B cell (primary cell): ENCODE data around the gene IQSEC3. TPM values are rescaled to one million over a fixed set of nuclear protein-coding genes. Genes with fewer than 3 reads are reported as not detected.

Source experiments
- ATAC-seq: fragments of 200-7000 bp; cut with Tn5 transposase; one replicate; pipeline ENCODE4 v1.10.0; 2021; ENCODE audit warnings: low read depth, mild to moderate bottlenecking, moderate number of reproducible peaks, moderate library complexity
- CTCF ChIA-PET: fragments of 350-600 bp; sonication (Branson Sonifier 250); formaldehyde crosslinking; loops from one replicate; lab custom pipeline; 2021; ENCODE audit warnings: antibody characterized with exemption, inconsistent platforms; lab: Charles Lee
- POLR2A ChIA-PET: fragments of 350-600 bp; sonication (Branson Sonifier 250); formaldehyde crosslinking; loops from one replicate; lab custom pipeline; 2021; ENCODE audit warnings: antibody characterized with exemption; lab: Charles Lee
- DNase-seq: peaks from one replicate; pipeline ENCODE4 v3.0.0; 2013
- H2AFZ ChIP-seq: 2 replicates; pipeline ENCODE4 v1.6.1; 2012; ENCODE audit warnings: mild to moderate bottlenecking, low read depth, low read length; ENCODE audit not compliant: insufficient read depth, poor library complexity, severe bottlenecking
- H3K27ac ChIP-seq, 2 donors: 1 replicate in 1 of 2; 2 replicates in 1 of 2; pipeline ENCODE4 v1.5.1; 2012 to 2013; ENCODE audit warnings: low read length in 2 of 2, mild to moderate bottlenecking in 2 of 2, moderate library complexity in 1 of 2
- H3K27me3 ChIP-seq, 4 experiments: fragments of 200-600 bp in 1 of 4; sonication (generic) in 1 of 4; replicated peaks in 1 of 4; 1 replicate in 2 of 4; 2 replicates in 2 of 4; pipeline versions ENCODE4 v1.6.1 to v1.7.0; 2013 to 2016; ENCODE audit warnings: low read length in 3 of 4, mild to moderate bottlenecking in 2 of 4, mixed read lengths in 1 of 4, moderate library complexity in 1 of 4; ENCODE audit not compliant: insufficient read depth in 4 of 4, control insufficient read depth in 3 of 4; ENCODE audit errors: control extremely low read depth in 1 of 4
- H3K36me3 ChIP-seq, 2 experiments: replicated peaks in 1 of 2; 1 replicate in 1 of 2; 2 replicates in 1 of 2; pipeline versions ENCODE4 v1.6.1 to v1.7.1; 2013; ENCODE audit warnings: low read length in 1 of 2; ENCODE audit not compliant: insufficient read depth in 2 of 2, control insufficient read depth in 1 of 2; ENCODE audit errors: control extremely low read depth in 1 of 2, extremely low read depth in 1 of 2
- H3K4me1 ChIP-seq, 2 donors: fragments of 200-600 bp in 1 of 2; sonication (generic) in 1 of 2; 1 replicate in 1 of 2; 2 replicates in 1 of 2; pipeline versions ENCODE4 v1.5.1 to v1.6.1; 2013 to 2017; ENCODE audit warnings: low read length in 2 of 2; ENCODE audit not compliant: control insufficient read depth in 2 of 2, insufficient read depth in 2 of 2
- H3K4me2 ChIP-seq: replicated peaks from 2 replicates; pipeline ENCODE3; 2012; ENCODE audit warnings: mild to moderate bottlenecking, low read depth, low read length; ENCODE audit not compliant: poor library complexity, severe bottlenecking
- H3K4me3 ChIP-seq, 5 experiments: fragments of 200-600 bp in 1 of 5; sonication (generic) in 1 of 5; 1 replicate in 3 of 5; 2 replicates in 2 of 5; pipeline versions ENCODE4 v1.5.1 to v1.7.0; 2011 to 2016; ENCODE audit warnings: low read length in 4 of 5, mild to moderate bottlenecking in 4 of 5, low read depth in 2 of 5, control low read depth in 1 of 5, moderate library complexity in 1 of 5; ENCODE audit not compliant: insufficient read depth in 1 of 5; ENCODE audit errors: control extremely low read depth in 1 of 5, extremely low read depth in 1 of 5
- H3K79me2 ChIP-seq: fragments of 200-600 bp; sonication (generic); one replicate; pipeline ENCODE4 v1.6.0; 2016; ENCODE audit warnings: low read length; ENCODE audit not compliant: control insufficient read depth, insufficient read depth
- H3K9ac ChIP-seq: fragments of 200-600 bp; sonication (generic); 2 replicates; pipeline ENCODE4 v1.6.1; 2017; ENCODE audit warnings: mild to moderate bottlenecking, low read length, moderate library complexity
- H3K9me3 ChIP-seq, 3 donors: one replicate each; pipeline versions ENCODE4 v1.6.1 to v1.7.1; 2013; ENCODE audit warnings: low read length in 2 of 3; ENCODE audit not compliant: control insufficient read depth in 2 of 3, insufficient read depth in 1 of 3; ENCODE audit errors: control extremely low read depth in 1 of 3
- H4K20me1 ChIP-seq: 2 replicates; pipeline ENCODE4 v1.6.0; 2012; ENCODE audit warnings: mild to moderate bottlenecking, low read length; ENCODE audit not compliant: insufficient read depth, control insufficient read depth, poor library complexity, severe bottlenecking
- H3K27ac Mint-ChIP-seq: one replicate; pipeline ENCODE4 v1.8.0; 2021; ENCODE audit warnings: mixed read lengths
- H3K27me3 Mint-ChIP-seq: one replicate; pipeline ENCODE4 v1.8.0; 2021; ENCODE audit warnings: mixed read lengths
- H3K4me1 Mint-ChIP-seq: one replicate; pipeline ENCODE4 v1.8.0; 2021; ENCODE audit warnings: mixed read lengths
- H3K4me3 Mint-ChIP-seq: one replicate; pipeline ENCODE4 v1.8.0; 2021; ENCODE audit warnings: mixed read lengths
- H3K9me3 Mint-ChIP-seq: one replicate; pipeline ENCODE4 v1.8.0; 2022; ENCODE audit warnings: mixed read lengths; ENCODE audit not compliant: insufficient read depth
- EZH2 ChIP-seq: IDR thresholded peaks from 2 replicates; pipeline ENCODE4 v1.6.1; 2012; ENCODE audit warnings: borderline replicate concordance, low read depth, mild to moderate bottlenecking, moderate library complexity, low read length; ENCODE audit not compliant: insufficient read depth, poor library complexity, severe bottlenecking
- WGBS: methylation state at CpG from one replicate; pipeline ENCODE4 v1.1.5; 2013; ENCODE audit warnings: missing lambda C conversion rate; ENCODE audit not compliant: insufficient coverage; 5-methylcytosine and 5-hydroxymethylcytosine counted together
- intact Hi-C: fragments of 100-400 bp; cut with micrococcal nuclease; formaldehyde crosslinking; loops from one replicate; pipeline ENCODE4 v1.10.0; 2022
- polyA plus RNA-seq: library from polyadenylated mRNA; depleted of rRNA; stranded (reverse); fragments of >200 nt; gene quantifications from 2 replicates; pipeline ENCODE4 v1.2.3, GENCODE V29; 2012
- total RNA-seq, 2 donors: library from RNA; stranded (reverse); fragments of 120-200 nt in 1 of 2; gene quantifications; 1 replicate in 1 of 2; 2 replicates in 1 of 2; pipeline versions ENCODE4 v1.2.3 to v1.2.4, GENCODE V29; 2013 to 2022
- TF ChIP-seq, protein P1 (sequence below): fragments of 200-600 bp; IDR thresholded peaks from one replicate; pipeline ENCODE4 v1.8.0; 2022; ENCODE audit warnings: antibody characterized with exemption, mild to moderate bottlenecking

The IQSEC3 gene
- total and polyA plus RNA-seq, 2 donors (not counting 1 experiment from before 2014, with no cell fraction given) = 0.01 to 1.8 TPM

DNA sequence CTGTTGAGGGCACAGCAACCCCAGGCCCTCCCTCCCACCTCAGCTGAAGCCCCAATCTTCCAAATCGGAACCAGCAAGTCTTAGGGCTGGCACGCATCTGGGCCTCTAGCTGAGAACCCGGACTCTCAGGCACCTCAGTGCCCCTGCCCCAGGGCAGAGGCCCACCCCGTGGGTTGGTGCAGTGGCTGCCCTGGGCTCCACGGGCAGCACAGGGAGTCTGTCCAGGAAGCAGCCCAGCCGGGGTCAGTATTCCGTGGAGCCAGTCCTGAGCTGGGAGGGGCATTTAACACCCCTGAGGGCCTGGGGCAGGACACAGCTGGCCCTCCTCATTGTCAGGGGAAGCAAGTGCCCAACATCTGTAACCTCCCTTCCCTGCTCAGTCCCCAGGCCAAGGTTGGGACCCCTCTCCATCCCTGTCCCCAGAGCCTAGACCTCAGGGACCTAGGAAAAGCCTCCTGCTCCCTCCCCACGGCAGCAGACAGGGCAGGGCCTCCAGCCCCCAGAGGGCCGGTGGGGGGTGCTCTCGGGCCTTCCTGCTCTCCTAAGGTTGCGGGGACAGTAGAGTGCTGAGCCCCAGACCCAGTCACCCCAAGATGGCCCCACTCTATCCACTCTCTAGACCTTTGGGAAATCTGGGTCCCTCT, 110.9 kb downstream of the IQSEC3 start:
- intact Hi-C loops = no loop called here
- CTCF ChIA-PET = no interaction called here

More for the DNA sequence above, 110.9 kb downstream of the IQSEC3 start:
- no peaks in the 10 kb centered on the region for H3K9me3 ChIP-seq
- no peak overlapping the region for H3K4me2 ChIP-seq
- Mint-ChIP-seq H3K4me3 (no peak overlapping the region), H3K27me3 (peaks cover 27% of the 10 kb centered on the region), H3K4me1 (peaks cover 7% of the 10 kb centered on the region), H3K9me3 (no peaks in the 10 kb centered on the region), H3K27ac (no peak overlapping the region)
- 87% methylated on average over 9 of the region's 11 CpGs for WGBS
- no peak overlapping the region for H3K4me3 ChIP-seq
- DNase-seq = no peak
- no peak overlapping the region for H2AFZ ChIP-seq
- TF ChIP-seq, protein P1, sequence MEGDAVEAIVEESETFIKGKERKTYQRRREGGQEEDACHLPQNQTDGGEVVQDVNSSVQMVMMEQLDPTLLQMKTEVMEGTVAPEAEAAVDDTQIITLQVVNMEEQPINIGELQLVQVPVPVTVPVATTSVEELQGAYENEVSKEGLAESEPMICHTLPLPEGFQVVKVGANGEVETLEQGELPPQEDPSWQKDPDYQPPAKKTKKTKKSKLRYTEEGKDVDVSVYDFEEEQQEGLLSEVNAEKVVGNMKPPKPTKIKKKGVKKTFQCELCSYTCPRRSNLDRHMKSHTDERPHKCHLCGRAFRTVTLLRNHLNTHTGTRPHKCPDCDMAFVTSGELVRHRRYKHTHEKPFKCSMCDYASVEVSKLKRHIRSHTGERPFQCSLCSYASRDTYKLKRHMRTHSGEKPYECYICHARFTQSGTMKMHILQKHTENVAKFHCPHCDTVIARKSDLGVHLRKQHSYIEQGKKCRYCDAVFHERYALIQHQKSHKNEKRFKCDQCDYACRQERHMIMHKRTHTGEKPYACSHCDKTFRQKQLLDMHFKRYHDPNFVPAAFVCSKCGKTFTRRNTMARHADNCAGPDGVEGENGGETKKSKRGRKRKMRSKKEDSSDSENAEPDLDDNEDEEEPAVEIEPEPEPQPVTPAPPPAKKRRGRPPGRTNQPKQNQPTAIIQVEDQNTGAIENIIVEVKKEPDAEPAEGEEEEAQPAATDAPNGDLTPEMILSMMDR = no peak
- no peak for TF ChIP-seq EZH2
- H3K79me2 ChIP-seq = no peaks in the 10 kb centered on the region
- H4K20me1 ChIP-seq = no peaks in the 10 kb centered on the region
- H3K9ac ChIP-seq = no peak overlapping the region
- ATAC-seq = no peak
- no peaks in the 10 kb centered on the region for H3K36me3 ChIP-seq
- peaks cover 0 to 6% of the 10 kb centered on the region in 2 donors for H3K4me1 ChIP-seq
- POLR2A ChIA-PET = no interaction called here
- H3K27me3 ChIP-seq = no peaks in the 10 kb centered on the region
- H3K27ac ChIP-seq = no peak overlapping the region
